HS-5 (cell line): ENCODE measurements around the gene FRMD4B.
A peak's percentile ranks its signal among the peaks of the same experiment; 100 is the strongest.

Experiments
- DNase-seq: peaks from one replicate; pipeline ENCODE4 v3.0.0-alpha.2; 2012; ENCODE audit warnings: low read depth

Gene FRMD4B

DNA sequence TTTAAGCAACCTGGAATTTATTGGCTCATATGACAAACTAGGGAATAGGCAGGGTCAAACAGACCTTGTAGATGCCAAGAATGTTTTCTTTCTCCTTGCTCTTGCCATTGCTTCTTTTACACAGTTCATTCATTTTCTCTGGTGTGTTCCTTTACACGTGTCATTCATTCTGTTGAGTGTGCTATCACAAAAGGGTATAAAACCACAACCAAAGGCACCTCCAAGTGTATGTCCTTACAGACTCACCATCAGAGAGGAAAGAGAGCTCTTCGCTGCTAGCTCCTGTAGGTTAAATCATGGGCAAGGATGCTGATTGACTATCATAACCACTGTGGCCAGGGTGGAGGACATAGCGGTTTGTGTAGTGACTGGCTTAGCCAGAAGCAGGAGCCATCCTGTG is 19.2 kb upstream of the FRMD4B start:
- DNase-seq, result no peak

DNA sequence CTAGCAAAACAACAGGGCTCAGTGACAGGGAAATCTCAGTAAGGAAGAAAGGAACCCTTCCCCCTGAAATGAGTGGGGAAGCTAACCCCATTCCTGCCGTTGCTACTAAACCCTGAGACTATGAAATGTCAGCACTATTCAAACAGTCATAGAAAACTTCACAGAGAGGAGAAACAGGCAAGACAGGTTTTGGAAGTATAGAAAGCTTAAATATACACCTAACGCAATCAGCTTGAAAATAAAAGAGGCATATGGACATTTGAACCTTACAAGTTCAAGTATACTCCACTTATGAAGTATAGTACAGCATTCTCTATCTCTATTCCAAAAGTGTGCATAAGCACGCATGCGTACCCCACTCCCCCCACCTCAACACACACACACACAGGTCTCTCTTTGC is 17.6 kb upstream of the FRMD4B start:
- no peak for DNase-seq

DNA sequence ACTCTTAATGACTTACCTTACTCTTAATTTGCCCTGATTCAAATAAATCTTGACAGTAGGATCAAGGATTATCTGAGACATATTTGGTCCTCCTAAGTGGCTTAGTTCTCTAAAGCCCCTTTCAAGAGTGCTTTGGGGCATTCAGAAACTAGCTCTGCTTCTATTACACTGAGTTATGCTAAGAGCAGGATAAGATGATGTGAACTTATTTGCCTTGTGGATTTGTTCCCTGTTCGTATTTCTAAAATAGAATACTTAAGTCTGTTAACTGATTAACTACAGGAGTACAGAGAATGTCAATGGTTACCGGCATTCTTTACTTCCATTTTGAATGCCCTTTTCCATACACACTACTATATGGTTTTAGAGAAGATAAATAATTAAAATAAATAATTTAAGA is 14.8 kb upstream of the FRMD4B start:
- no peak for DNase-seq

DNA sequence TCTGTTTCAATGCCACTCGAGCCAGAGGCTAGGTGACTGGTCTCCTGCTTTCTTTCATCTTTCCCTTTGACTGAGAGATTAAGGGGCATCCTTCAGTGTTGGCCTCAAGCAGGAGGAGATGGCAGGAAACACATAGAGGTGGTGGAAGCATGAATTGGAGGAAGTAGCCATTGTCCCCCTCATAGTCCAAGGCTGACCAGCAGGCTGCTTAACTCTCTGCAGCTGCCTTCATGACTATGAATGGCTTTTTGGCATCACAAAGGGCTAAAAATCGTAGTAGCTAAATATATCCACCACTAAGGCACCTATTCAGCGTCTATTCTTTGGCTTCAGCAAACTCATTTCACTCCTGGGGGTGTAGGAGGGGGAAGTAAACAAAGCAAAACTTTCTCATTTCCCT is 7.0 kb upstream of the FRMD4B start:
- no peak for DNase-seq

DNA sequence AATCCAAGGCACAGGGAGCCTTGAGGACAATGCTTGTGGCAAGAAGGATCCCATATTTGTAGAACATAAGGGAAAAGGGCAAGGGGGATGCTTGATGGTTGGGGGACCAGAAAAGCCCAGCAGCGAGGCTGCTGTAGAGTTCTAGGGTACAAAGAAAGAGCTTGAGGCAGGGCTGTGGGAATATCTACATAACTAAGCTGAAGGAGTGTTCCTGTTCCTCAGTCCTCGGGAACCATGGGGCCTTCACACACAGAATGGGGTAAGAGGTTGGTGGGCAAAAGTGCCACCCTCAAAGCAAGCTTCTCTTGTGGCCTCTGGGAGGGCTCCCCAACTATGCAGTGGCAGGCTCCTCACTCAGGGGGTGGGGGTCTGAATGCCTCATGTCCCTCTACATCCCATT is 6.5 kb upstream of the FRMD4B start:
- no peak for DNase-seq

DNA sequence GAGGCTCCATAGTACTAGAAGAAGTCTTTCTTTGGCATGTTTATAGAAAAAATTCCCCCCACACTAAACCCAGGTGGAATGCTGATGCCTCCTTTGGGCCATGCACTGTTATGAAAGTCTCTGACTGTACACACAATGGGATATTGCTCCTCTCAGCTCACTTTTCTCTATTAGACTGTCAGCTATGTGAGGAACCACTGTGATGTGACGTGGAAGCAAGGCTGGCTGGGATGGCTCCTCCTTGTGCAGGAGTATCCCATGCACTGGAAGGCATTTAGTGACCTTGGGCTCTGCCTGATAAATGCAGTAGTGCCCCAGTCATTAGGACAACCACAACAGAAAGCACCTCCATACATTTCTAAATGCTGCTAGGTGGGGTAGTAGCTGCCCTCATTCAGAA is 5.7 kb upstream of the FRMD4B start:
- DNase-seq, result no peak

DNA sequence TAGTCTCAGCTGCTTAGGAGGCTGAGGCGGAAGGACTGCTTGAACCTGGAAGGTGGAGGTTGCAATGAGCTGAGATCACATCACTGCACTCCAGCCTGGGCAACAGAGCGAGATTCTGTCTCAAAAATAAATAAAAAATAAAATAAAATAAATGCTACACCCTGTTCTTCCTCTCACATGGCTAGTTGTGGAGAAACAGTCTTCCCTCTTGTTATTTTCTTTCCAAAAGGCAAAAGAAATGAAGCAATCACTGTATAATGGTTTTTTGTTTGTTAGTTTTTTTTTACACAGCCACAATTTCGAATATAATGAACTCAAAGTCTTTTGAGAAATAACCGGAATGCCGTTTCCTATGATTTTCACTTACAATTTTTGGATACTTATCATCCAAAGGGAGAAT is 4.9 kb upstream of the FRMD4B start:
- DNase-seq, result no peak

DNA sequence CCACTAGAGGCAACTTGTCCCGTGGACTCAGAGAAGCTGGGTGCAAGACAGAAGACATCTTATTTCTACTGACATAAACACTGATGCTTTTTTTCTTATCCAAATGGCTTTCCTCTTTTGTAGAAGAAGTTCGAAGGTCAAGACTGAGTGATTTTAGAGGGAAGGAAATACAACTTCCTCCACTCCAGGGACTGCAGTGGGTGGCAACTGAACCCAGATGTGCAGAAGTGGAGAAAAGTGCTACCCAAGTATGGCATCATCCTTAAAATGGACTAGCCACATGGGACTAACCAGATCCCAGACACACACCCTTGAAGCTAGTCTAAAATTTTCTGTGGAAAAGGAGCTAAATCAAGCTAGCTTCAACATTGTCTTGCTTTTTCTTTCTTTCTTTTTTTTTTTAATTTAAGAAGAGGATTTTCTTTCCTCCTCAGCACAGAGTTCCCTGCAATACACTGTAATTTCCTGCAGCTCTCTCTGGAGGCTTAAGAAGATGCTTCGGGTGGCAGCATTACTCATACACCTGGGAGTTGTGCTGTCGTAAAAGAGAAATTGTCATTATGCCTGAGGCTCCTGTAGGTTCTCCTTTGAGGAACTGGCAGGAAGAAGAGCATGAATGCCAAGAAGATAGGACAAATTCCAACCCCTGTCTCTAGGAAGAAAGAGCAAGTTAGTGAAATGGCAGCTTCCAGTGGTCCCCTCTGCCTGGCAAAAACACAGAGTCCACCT is 3.8 kb upstream of the FRMD4B start:
- DNase-seq, result no peak

DNA sequence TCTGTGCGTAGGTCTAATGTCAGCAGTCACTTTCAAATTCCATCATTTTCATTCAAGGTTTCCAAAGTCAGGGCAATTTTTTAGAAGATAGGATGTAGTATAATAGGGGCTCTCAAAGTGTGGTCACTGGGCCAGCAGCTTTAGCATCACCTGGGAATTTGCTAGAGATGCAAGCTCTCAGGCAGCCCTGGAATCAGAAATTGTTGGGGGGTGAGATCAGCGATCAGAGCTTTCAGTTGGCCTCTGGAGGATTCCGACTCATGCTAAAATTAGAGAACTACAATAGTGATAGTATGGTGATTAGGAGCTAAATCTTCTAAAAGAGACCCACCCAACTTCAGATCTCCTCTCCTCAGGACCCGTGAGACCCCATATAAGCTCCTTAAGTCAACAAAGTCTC is 2.4 kb upstream of the FRMD4B start:
- DNase-seq, result no peak

DNA sequence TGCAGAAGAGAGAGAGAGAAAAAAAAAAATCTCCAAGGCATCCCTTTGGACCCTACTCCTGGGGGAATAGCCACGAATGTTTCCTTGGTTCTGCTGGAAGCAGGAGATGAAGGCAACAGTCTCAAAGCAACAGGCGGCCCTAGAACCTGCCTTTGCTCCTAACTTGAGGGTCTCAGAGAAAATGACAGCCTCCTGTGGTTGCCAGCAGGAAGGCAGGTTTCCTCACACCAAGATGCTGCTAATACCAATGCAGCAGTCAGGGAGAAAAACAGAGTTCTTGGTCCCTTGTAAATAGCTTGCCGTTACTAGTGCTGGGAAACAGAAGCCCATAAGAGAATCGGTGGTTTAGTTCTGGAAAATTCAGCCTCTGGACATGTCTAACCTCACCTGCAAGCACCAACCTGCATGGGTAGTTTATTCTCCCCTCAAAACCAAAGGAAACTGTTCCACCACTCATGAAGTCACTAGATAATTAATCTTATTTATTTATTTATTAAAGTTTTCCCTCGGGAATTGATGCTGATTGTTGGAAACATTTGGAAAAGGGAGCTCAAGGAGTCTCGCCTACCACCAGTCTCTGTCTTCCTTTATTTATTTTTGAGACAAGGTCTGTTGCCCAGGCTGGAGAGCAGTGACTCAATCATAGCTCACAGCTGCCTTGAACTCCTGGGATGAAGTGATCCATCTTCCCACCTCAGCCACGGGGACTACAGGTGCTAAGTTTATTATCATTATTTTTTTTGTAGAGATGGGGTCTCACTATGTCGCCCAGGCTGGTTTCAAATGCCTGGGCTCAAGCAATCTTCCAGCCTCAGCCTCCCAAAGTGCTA is 883 bp upstream of the FRMD4B start:
- DNase-seq, result no peak

DNA sequence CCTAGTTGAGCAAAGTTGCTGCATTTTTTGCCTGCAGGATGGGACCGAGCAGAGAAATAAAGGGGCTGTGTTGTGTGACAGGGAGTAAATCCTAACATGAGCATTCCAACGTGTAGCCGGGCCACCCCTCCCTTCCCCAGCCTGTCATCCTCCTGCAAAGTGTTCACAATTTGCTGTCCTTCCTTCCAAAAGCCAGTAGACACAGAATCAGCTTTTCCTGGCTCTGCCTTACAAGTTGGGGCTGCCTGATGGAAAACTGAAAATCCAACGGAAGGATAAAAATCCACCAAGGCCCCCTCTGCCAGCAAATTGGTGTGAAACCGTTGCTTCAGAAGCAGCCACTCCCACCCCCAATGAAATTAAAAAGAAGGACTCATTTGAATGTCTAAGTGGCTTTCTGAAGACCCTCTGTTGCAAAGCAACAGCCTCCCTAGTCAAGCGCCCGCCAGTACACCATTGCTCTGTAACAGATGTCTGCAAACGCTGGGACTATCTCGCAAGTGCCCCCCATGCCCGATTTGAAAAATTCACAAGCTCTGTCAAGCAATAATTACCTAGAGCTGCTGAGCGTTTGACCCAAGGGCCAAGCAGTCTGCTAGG is 665 bp downstream of the FRMD4B start:
- no peak for DNase-seq

DNA sequence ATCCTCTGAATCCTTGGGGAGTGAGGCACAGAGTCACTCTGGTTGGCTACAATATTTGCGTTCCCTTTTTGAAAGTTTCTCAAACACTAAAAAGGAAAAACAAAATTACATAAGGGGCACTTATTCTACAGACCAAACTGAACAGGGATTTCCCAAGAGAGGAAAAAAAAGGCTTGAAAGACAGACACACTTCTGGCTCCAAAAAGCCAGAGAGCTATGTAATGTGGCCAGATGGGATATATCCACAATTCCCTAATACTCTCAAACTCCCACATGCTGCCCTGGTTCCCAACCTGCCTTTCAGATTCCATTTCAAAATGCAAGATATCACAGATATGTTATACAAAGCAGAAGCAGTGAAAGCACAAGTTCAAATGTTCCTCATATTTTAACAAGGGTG is 1.6 kb downstream of the FRMD4B start:
- DNase-seq, result no peak

DNA sequence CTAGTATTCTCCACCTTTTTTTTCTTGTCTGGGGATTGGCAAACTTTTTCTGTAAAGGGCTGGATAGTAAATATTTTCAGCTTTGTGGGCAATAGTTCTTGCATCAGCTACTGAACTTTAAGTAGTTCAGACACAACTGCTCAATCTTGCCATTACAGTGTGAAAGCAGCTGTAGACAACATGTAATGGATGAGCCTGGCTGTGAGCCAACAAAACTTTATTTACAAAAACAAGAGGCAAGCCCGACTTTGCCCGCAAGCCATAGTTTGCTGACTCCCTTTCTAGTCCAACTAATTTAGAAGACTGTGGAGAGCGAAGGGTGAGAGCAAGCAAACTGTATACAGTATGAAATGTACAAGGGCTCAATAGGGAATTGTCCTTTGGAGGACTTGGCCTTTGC is 6.2 kb downstream of the FRMD4B start:
- no peak for DNase-seq

DNA sequence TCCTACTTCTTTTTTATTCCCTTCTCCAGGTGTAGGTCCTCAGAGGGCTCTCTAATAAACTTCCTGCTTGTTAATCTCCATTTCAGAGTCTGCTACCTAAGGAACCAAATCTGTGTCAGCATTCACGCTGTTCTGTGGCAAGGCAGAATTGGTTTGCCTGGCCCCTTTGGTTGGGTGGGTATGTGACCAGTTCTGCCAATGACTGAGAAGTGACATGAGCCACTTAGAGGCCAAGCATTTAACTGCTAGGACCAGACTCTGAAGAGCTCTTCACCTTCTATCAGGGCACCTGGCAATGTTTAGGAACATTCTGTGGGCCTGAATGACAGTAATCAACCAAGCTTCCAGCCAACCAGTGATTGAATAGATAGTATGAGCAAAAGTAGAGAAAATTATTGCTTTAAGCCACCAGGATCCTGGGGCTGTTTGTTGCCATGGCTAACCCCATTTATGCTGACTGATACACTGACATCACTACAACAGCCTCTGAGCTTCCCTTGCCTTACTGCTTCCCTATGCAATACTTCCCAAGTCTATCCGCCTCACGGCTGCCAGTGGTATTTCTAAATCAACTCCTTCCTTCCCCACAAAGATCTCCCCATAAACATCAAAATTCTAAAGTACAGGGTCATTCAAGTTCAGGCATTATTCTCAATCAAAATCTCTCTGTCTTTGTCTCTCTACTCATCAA is 7.6 kb downstream of the FRMD4B start:
- DNase-seq, result no peak

DNA sequence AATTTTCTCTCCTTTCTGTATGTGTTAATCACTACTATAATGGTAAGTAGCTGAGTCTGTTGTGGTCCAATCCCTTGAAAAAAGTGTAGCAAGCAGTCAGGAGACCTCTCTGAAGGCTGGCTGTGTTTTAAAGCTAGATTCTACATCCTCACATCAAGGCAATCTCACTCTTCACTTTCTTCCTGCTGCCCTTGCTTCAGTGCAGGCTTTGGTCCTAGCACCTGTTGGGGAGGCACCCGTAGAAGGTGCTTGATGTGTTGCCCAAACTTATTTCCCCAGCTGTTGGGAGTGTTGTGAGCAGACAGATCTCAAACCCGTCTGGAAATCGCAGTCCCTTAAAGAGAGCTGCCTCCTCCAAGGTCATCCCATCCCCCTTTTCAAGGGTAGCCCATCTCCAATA is 8.6 kb downstream of the FRMD4B start:
- no peak for DNase-seq

DNA sequence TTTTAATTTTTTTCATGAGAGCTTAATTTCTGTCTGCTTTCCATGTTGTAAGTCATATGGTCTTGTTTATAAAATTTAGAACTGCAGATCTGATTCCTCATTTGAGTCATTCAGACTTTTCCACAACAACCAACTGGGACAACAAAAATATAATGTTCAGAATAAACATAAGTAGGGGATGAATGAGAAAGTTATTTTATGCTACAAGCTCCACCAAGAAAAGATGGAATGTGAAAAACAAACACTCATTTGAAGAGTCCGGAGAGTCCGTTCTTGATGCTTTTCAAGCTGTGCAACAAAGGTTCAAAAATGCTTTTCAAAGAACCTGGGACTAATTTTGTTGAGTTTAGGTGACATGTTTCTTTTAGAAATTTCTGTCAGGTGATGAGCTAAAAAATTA is 9.2 kb downstream of the FRMD4B start:
- no peak for DNase-seq

DNA sequence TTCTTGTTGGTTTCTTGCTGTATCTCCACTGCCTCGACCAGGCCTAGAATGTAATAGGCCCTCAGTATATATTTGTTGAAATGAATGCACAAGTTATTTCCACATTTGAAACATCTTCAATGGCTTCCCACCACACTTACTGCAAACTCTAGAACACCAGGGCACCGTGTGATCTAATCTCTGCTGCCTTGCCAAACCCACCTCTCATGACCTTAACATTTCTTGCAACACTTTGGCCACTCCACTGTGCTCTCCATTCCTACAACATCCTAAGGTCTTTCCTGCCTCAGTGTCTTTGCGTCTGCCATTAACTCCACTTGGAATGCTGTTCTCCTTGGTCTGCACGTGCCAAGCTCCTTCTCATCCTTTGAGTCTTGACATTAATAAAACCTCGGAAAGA is 14.1 kb downstream of the FRMD4B start:
- DNase-seq, result no peak

DNA sequence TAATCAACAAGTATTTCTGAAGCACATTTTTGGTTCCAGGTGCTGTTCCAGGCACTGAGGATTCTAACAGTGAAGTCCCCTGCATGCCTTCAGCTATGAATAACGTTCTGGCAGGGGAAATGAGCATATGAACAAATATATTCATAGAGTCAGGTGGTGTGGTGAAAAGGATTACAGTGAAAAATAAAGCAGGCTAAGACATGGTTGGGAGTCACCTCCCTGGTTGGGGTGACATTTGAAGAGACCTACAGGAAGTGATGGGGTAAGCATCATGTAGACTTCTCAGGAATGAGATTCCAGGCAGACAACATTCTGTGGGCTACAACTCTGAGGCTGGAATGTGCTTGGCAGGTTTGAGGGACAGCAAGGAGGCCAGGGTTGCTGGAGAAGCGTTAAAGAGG is 15.0 kb downstream of the FRMD4B start:
- no peak for DNase-seq

DNA sequence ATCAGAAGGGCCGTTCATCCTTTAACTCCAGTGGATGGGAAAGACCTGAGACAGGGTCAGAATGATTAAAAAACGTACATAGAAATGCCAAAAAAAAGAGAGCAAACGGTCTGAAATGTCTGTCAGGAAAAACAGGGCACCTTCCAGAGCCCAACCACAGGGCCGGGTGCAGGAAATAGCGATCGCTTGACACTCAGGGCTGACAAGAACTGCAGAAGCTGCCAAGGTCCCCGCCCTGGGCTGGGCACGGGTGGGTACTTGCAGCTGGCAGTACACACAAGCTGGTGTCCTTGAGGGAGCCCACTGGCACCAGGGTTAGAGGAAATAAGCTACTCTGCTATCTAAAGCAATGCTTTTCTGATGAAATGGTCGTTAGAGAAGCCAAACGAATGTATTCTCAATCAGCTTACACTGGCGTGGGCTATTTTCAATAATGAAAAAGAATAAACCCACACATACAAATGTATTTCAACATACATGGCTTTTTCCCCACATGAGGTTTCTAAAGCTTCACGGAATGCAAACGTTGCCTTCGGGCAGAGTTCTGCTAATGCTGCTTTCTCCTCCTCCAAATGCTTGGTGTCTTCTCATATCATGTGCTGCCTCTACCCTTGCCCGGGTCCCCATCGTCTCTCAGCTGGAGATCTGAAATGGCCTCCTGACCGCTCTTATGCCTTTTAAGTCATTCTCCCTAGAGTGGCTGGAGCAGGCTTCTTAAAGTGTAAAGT is 15.6 kb downstream of the FRMD4B start:
- DNase-seq, result no peak

DNA sequence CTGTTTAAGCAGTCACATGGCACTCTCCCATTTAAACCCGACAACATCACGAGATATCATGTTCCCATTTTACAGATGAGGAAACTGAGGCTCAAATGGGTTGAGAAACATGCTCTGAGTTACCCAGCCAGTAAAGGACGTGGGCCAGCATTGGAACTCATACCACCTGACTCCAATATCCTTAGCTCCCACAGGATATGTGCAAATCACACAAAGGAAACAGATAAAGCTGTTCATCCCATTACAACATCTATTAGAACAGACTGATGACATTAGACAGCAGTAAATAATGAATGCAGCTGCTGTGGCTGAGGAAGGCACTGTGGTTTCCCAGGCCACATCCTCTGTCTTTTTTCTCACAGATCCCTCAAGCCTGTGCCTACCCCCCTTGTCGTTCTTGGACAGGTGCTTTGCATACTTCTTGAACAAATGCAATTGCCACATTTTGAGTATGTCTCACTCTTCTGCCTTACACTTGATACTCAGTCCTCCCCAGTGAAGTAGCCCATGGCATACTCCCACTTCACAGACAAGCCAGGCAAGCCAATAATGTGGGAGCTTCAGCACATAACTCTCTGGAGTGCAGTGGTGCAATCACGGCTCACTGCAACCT is 17.7 kb downstream of the FRMD4B start:
- DNase-seq, result no peak

DNA sequence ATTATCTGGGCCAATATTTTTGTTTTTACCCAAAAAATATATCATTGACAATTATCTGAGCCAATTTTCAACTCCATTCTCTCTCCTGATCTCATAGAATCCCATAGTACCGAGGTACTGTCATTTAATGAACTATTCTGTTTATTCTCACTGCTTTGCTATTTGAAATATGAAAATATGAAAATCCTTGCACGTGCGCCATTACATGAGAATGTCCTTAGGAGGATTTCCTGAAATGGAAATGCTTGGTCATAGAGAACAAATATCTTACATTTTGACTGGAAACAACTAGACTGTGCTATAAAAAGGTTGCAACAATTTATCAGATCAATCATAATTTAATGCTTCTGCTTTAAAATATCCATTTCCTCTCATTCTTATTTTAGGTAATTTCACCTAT is 18.3 kb downstream of the FRMD4B start:
- no peak for DNase-seq

DNA sequence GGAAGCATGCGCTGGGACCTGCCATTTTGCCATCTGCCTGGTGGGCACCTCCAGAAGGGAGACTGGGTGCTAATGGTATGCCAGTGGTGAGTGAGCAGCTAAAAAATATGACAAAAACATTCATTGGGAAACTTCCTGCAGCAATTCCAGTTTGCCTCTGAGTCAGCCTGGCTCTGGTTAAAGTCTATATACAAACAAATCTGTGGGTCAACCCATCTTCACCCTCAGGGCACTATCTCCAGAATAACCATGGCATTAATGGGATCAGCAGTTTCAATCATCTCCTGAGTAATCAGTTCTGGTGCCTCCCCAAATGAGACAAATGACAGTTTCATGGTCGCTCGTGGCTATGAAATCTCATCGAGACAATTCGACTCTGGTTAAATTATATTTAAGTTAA is 21.5 kb downstream of the FRMD4B start:
- peak; percentile 10 for DNase-seq
